ENCODE measurements around the gene VAV3. TPM values are rescaled to one million over a fixed set of nuclear protein-coding genes. Genes with fewer than 3 reads are reported as not detected.

Gene VAV3
- total and polyA plus RNA-seq, 2 of the 8 experiments (the other 6 are each of a cell fraction or from before 2014, with no cell fraction given): 2.9 to 7.9 TPM

- TF ChIP-seq BACH1 (IDR thresholded peaks at IDR 0.05; ENCODE audit: low read length) (no peak), SRF (IDR thresholded peaks at IDR 0.05; ENCODE audit: low read depth, low read length) (no peak)
Measured at GRCh38 chr1:107550358-107550757, 414.6 kb downstream of the VAV3 start (continued).
